Naive B cell (primary cell): ENCODE measurements around the gene PTPRJ. TPM values are rescaled to one million over a fixed set of nuclear protein-coding genes. Genes with fewer than 3 reads are reported as not detected.
A peak's percentile ranks its signal among the peaks of the same experiment; 100 is the strongest.

Experiments
- ATAC-seq, 2 donors: fragments of 150-1000 bp; cut with Tn5 transposase; 2 replicates each; pipeline ENCODE4 v1.10.0; 2021; ENCODE audit warnings: low read depth in 2 of 2, mild to moderate bottlenecking in 2 of 2, moderate library complexity in 2 of 2
- DNase-seq: peaks from one replicate; pipeline ENCODE4 v3.0.0; 2022
- H3K27ac Mint-ChIP-seq, 6 donors: one replicate each; pipeline ENCODE4 v1.8.0; 2020 to 2022; ENCODE audit warnings: mild to moderate bottlenecking in 6 of 6, mixed read lengths in 6 of 6, moderate library complexity in 5 of 6, inconsistent platforms in 2 of 6
- H3K27me3 Mint-ChIP-seq, 3 donors: one replicate each; pipeline ENCODE4 v1.8.0; 2021 to 2022; ENCODE audit warnings: mixed read lengths in 3 of 3, mild to moderate bottlenecking in 1 of 3
- H3K36me3 Mint-ChIP-seq, 2 donors: one replicate each; pipeline ENCODE4 v1.8.0; 2020 to 2022; ENCODE audit warnings: mixed read lengths in 2 of 2, inconsistent platforms in 1 of 2, mild to moderate bottlenecking in 1 of 2
- H3K4me1 Mint-ChIP-seq, 3 donors: one replicate each; pipeline ENCODE4 v1.8.0; 2020 to 2022; ENCODE audit warnings: mixed read lengths in 3 of 3, inconsistent platforms in 1 of 3, mild to moderate bottlenecking in 1 of 3, moderate library complexity in 1 of 3
- H3K4me3 Mint-ChIP-seq, 8 donors: one replicate each; pipeline ENCODE4 v1.8.0; 2020 to 2022; ENCODE audit warnings: mild to moderate bottlenecking in 8 of 8, mixed read lengths in 8 of 8, moderate library complexity in 8 of 8, inconsistent platforms in 2 of 8
- H3K9me3 Mint-ChIP-seq, 7 donors: one replicate each; pipeline ENCODE4 v1.8.0; 2020 to 2022; ENCODE audit warnings: mixed read lengths in 7 of 7, mild to moderate bottlenecking in 5 of 7, inconsistent platforms in 2 of 7, moderate library complexity in 1 of 7
- polyA plus RNA-seq, 6 donors: library from polyadenylated mRNA; unstranded; fragments of 300-500 nt; fragmentation: Illumina TruSeq; gene quantifications; one replicate each; pipeline ENCODE4 v1.2.3, GENCODE V29; 2021; ENCODE audit warnings: low read depth in 6 of 6

Gene PTPRJ
- polyA plus RNA-seq, 6 donors from 2014 or later: 4.3 to 15.1 (median 11.6) TPM

- peaks cover 5 to 8% of the 10 kb centered on the region in 2 donors for H3K36me3 Mint-ChIP-seq
- ATAC-seq (no peak), DNase-seq (no peak)
- H3K27ac Mint-ChIP-seq: peak overlapping the region in 1 of 6 donors; percentile 30
- no peaks in the 10 kb centered on the region for H3K9me3 Mint-ChIP-seq
- H3K4me1 Mint-ChIP-seq: peaks cover 33 to 60% (median 42%) of the 10 kb centered on the region in 3 donors
- no peaks in the 10 kb centered on the region for H3K27me3 Mint-ChIP-seq
- no peak overlapping the region for H3K4me3 Mint-ChIP-seq
Observed at GRCh38 chr11:48085688-48086087, 105.3 kb downstream of the PTPRJ start.

GRCh38 chr11:48087422-48087821, 107.1 kb downstream of the PTPRJ start:
- ATAC-seq: no peak
- no peaks in the 10 kb centered on the region for H3K27me3 Mint-ChIP-seq
- no peaks in the 10 kb centered on the region for H3K9me3 Mint-ChIP-seq
- no peak overlapping the region for H3K4me3 Mint-ChIP-seq
- peaks cover 5 to 8% of the 10 kb centered on the region in 2 donors for H3K36me3 Mint-ChIP-seq
- H3K4me1 Mint-ChIP-seq: peaks cover 31 to 53% (median 32%) of the 10 kb centered on the region in 3 donors
- H3K27ac Mint-ChIP-seq: peak overlapping the region in 1 of 6 donors; percentile 51
- DNase-seq: no peak

- peaks cover 5 to 8% of the 10 kb centered on the region in 2 donors for H3K36me3 Mint-ChIP-seq
- H3K4me3 Mint-ChIP-seq: no peak overlapping the region
- peak overlapping the region in 4 of 6 donors; percentile 19 to 51 (median 38) for H3K27ac Mint-ChIP-seq
- DNase-seq (no peak), ATAC-seq (no peak)
- peaks cover 30 to 48% (median 31%) of the 10 kb centered on the region in 3 donors for H3K4me1 Mint-ChIP-seq
- no peaks in the 10 kb centered on the region for H3K27me3 Mint-ChIP-seq
- no peaks in the 10 kb centered on the region for H3K9me3 Mint-ChIP-seq
Observed at GRCh38 chr11:48087974-48088681, 107.8 kb downstream of the PTPRJ start.

GRCh38 chr11:48088682-48089050, 108.3 kb downstream of the PTPRJ start:
- DNase-seq: no peak
- Mint-ChIP-seq H3K4me3 (no peak overlapping the region), H3K27ac (peak overlapping the region in 1 of 6 donors; percentile 35), H3K4me1 (peaks cover 32 to 49% (median 32%) of the 10 kb centered on the region in 3 donors), H3K9me3 (no peaks in the 10 kb centered on the region), H3K36me3 (peaks cover 5 to 6% of the 10 kb centered on the region in 2 donors), H3K27me3 (no peaks in the 10 kb centered on the region)
- ATAC-seq: no peak

- Mint-ChIP-seq H3K27me3 (no peaks in the 10 kb centered on the region), H3K4me1 (peaks cover 34 to 62% (median 44%) of the 10 kb centered on the region in 3 donors), H3K36me3 (no peaks in the 10 kb centered on the region), H3K9me3 (no peaks in the 10 kb centered on the region), H3K27ac (peak overlapping the region in 3 of 6 donors; percentile 38 to 69 (median 66)), H3K4me3 (peak overlapping the region in 1 of 8 donors; percentile 1)
- ATAC-seq: no peak
- no peak for DNase-seq
Observed at GRCh38 chr11:48090174-48090573, 109.8 kb downstream of the PTPRJ start.

- no peak for DNase-seq
- H3K27me3 Mint-ChIP-seq: no peaks in the 10 kb centered on the region
- H3K9me3 Mint-ChIP-seq: no peaks in the 10 kb centered on the region
- H3K4me3 Mint-ChIP-seq: no peak overlapping the region
- no peak for ATAC-seq
- peaks cover 38 to 70% (median 44%) of the 10 kb centered on the region in 3 donors for H3K4me1 Mint-ChIP-seq
- H3K36me3 Mint-ChIP-seq: no peaks in the 10 kb centered on the region
- H3K27ac Mint-ChIP-seq: peak overlapping the region in 1 of 6 donors; percentile 33
Observed at GRCh38 chr11:48091426-48092102, 111.2 kb downstream of the PTPRJ start.

- no peaks in the 10 kb centered on the region for H3K9me3 Mint-ChIP-seq
- H3K27me3 Mint-ChIP-seq: no peaks in the 10 kb centered on the region
- ATAC-seq (no peak), DNase-seq (no peak)
- H3K27ac Mint-ChIP-seq: no peak overlapping the region
- H3K4me3 Mint-ChIP-seq: no peak overlapping the region
- peaks cover 37 to 62% (median 39%) of the 10 kb centered on the region in 3 donors for H3K4me1 Mint-ChIP-seq
- no peaks in the 10 kb centered on the region for H3K36me3 Mint-ChIP-seq
Observed at GRCh38 chr11:48093323-48093722, 113.0 kb downstream of the PTPRJ start.

GRCh38 chr11:48093795-48094642, 113.7 kb downstream of the PTPRJ start:
- Mint-ChIP-seq H3K27ac (peak overlapping the region in 2 of 6 donors; percentile 62 to 94), H3K4me1 (peaks cover 35 to 59% (median 35%) of the 10 kb centered on the region in 3 donors), H3K36me3 (no peaks in the 10 kb centered on the region), H3K4me3 (no peak overlapping the region), H3K9me3 (no peaks in the 10 kb centered on the region), H3K27me3 (no peaks in the 10 kb centered on the region)
- ATAC-seq (peak in 1 of 2 donors; percentile 27), DNase-seq (no peak)

- peaks cover 38 to 58% (median 39%) of the 10 kb centered on the region in 3 donors for H3K4me1 Mint-ChIP-seq
- no peak for ATAC-seq
Observed at GRCh38 chr11:48094643-48095339, 114.4 kb downstream of the PTPRJ start.

GRCh38 chr11:48095779-48096470, 115.6 kb downstream of the PTPRJ start:
- peaks cover 30 to 54% (median 35%) of the 10 kb centered on the region in 3 donors for H3K4me1 Mint-ChIP-seq
- H3K36me3 Mint-ChIP-seq: no peaks in the 10 kb centered on the region
- H3K4me3 Mint-ChIP-seq: no peak overlapping the region
- H3K27ac Mint-ChIP-seq: peak overlapping the region in 1 of 6 donors; percentile 17
- H3K9me3 Mint-ChIP-seq: no peaks in the 10 kb centered on the region
- no peaks in the 10 kb centered on the region for H3K27me3 Mint-ChIP-seq
- DNase-seq: no peak
- no peak for ATAC-seq

More at GRCh38 chr11:48094643-48095339, 114.4 kb downstream of the PTPRJ start:
- H3K4me3 Mint-ChIP-seq: no peak overlapping the region
- no peaks in the 10 kb centered on the region for H3K9me3 Mint-ChIP-seq
- no peak for DNase-seq
- no peaks in the 10 kb centered on the region for H3K27me3 Mint-ChIP-seq
- H3K36me3 Mint-ChIP-seq: no peaks in the 10 kb centered on the region
- peak overlapping the region in 4 of 6 donors; percentile 2 to 67 (median 41) for H3K27ac Mint-ChIP-seq

- Mint-ChIP-seq H3K27me3 (no peaks in the 10 kb centered on the region), H3K9me3 (no peaks in the 10 kb centered on the region), H3K36me3 (no peaks in the 10 kb centered on the region), H3K4me1 (peaks cover 34 to 57% (median 36%) of the 10 kb centered on the region in 3 donors), H3K4me3 (peak overlapping the region in 1 of 8 donors; percentile 47), H3K27ac (peak overlapping the region in 4 of 6 donors; percentile 30 to 90 (median 54))
- ATAC-seq (no peak), DNase-seq (no peak)
Observed at GRCh38 chr11:48096588-48097525, 116.5 kb downstream of the PTPRJ start.
